HepG2 (cell line): Measurements from ENCODE around the gene RTBDN. TPM values are rescaled to one million over a fixed set of nuclear protein-coding genes. Genes with fewer than 3 reads are reported as not detected.
A peak's percentile ranks its signal among the peaks of the same experiment; 100 is the strongest.

ENCODE experiments used
- ARID2 ChIP-seq: sonication (generic); formaldehyde crosslinking; IDR thresholded peaks from 2 replicates; pipeline ENCODE4 v1.8.1; 2022; ENCODE audit warnings: mild to moderate bottlenecking, missing genetic modification reagents, borderline replicate concordance
- CHCHD3 ChIP-seq: sonication (generic); formaldehyde crosslinking; IDR thresholded peaks from 2 replicates; pipeline ENCODE4 v1.8.0; 2022; ENCODE audit warnings: mild to moderate bottlenecking, missing genetic modification reagents, moderate library complexity
- ONECUT2 ChIP-seq: sonication (generic); formaldehyde crosslinking; IDR thresholded peaks from 2 replicates; pipeline ENCODE4 v1.4.0; 2020; ENCODE audit warnings: missing genetic modification reagents
- POLR2AphosphoS5 ChIP-seq: IDR thresholded peaks from 2 replicates; pipeline ENCODE4 v1.6.1; 2012; ENCODE audit warnings: low read depth, low read length
- TCF7 ChIP-seq: sonication (generic); IDR thresholded peaks from 2 replicates; pipeline ENCODE4 v1.6.1; 2016; ENCODE audit warnings: antibody characterized with exemption, low read depth
- TP53 ChIP-seq: sonication (generic); formaldehyde crosslinking; conservative IDR thresholded peaks from 2 replicates; pipeline ENCODE4 v1.4.0; 2020; ENCODE audit warnings: missing genetic modification reagents
- ZNF12 ChIP-seq: sonication (generic); formaldehyde crosslinking; IDR thresholded peaks from 2 replicates; pipeline ENCODE4 v1.5.0; 2020; ENCODE audit warnings: missing genetic modification reagents
- ZNF253 ChIP-seq: sonication (generic); formaldehyde crosslinking; IDR thresholded peaks from 2 replicates; pipeline ENCODE4 v1.8.0; 2022; ENCODE audit warnings: mild to moderate bottlenecking, missing genetic modification reagents, borderline replicate concordance
- ZNF460 ChIP-seq: sonication (generic); formaldehyde crosslinking; IDR thresholded peaks from 2 replicates; pipeline ENCODE4 v1.5.1; 2020; ENCODE audit warnings: missing genetic modification reagents, mild to moderate bottlenecking, borderline replicate concordance
- ZNF678 ChIP-seq: sonication (generic); formaldehyde crosslinking; IDR thresholded peaks from 2 replicates; pipeline ENCODE4 v1.4.0; 2020; ENCODE audit warnings: mild to moderate bottlenecking, missing genetic modification reagents
- ZNF703 ChIP-seq: sonication (generic); formaldehyde crosslinking; IDR thresholded peaks from 2 replicates; pipeline ENCODE4 v1.5.1; 2020; ENCODE audit warnings: missing genetic modification reagents, mild to moderate bottlenecking, moderate library complexity, borderline replicate concordance
- ZNF709 ChIP-seq: sonication (generic); formaldehyde crosslinking; IDR thresholded peaks from 2 replicates; pipeline ENCODE4 v1.5.0; 2020; ENCODE audit warnings: mild to moderate bottlenecking, missing genetic modification reagents
- ZNF850 ChIP-seq: sonication (generic); formaldehyde crosslinking; conservative IDR thresholded peaks from 2 replicates; pipeline ENCODE4 v1.9.0; 2021; ENCODE audit warnings: mild to moderate bottlenecking, missing genetic modification reagents
- polyA plus RNA-seq, 8 experiments: library from polyadenylated mRNA; depleted of rRNA in 3 of 8; stranded (reverse) in 7 of 8; unstranded in 1 of 8; fragments of >200 nt; fragmentation: Illumina TruSeq in 4 of 8; extraction: Trizol in 4 of 8; gene quantifications; 2 replicates each; pipeline versions ENCODE4 v1.2.1 to v1.2.3, GENCODE V29; 2011 to 2016; ENCODE audit warnings: low read depth in 4 of 8, missing spikeins in 1 of 8, mixed read lengths in 1 of 8; ENCODE audit not compliant: insufficient read depth in 1 of 8
- total RNA-seq, 5 experiments: library from RNA; depleted of rRNA; stranded (reverse); fragments of >200 nt; fragmentation: Illumina TruSeq; extraction: Trizol; gene quantifications; 2 replicates each; pipeline ENCODE4 v1.2.3, GENCODE V29; 2016; ENCODE audit warnings: low read depth in 1 of 5
- TF ChIP-seq, protein P1 (sequence below): sonication (generic); formaldehyde crosslinking; IDR thresholded peaks from 2 replicates; pipeline ENCODE4 v1.8.0; 2022; ENCODE audit warnings: low read depth, missing genetic modification reagents
- TF ChIP-seq, protein P2 (sequence below): sonication (generic); formaldehyde crosslinking; IDR thresholded peaks from 2 replicates; pipeline ENCODE4 v1.5.1; 2020; ENCODE audit warnings: missing genetic modification reagents, mild to moderate bottlenecking, borderline replicate concordance
- TF ChIP-seq, protein P3 (sequence below): sonication (generic); formaldehyde crosslinking; IDR thresholded peaks from one replicate; pipeline ENCODE4 v1.5.1; 2020; ENCODE audit warnings: mild to moderate bottlenecking, missing genetic modification reagents; ENCODE audit errors: not compliant biosample characterization
- TF ChIP-seq, protein P4 (sequence below): sonication (generic); formaldehyde crosslinking; IDR thresholded peaks from 2 replicates; pipeline ENCODE4 v1.8.1; 2023; ENCODE audit warnings: mild to moderate bottlenecking, missing genetic modification reagents, borderline replicate concordance

Gene RTBDN
- total and polyA plus RNA-seq, 2 of the 13 experiments (the other 11 are each of a cell fraction or from before 2014, with no cell fraction given) = 0.27 to 0.48 TPM

DNA sequence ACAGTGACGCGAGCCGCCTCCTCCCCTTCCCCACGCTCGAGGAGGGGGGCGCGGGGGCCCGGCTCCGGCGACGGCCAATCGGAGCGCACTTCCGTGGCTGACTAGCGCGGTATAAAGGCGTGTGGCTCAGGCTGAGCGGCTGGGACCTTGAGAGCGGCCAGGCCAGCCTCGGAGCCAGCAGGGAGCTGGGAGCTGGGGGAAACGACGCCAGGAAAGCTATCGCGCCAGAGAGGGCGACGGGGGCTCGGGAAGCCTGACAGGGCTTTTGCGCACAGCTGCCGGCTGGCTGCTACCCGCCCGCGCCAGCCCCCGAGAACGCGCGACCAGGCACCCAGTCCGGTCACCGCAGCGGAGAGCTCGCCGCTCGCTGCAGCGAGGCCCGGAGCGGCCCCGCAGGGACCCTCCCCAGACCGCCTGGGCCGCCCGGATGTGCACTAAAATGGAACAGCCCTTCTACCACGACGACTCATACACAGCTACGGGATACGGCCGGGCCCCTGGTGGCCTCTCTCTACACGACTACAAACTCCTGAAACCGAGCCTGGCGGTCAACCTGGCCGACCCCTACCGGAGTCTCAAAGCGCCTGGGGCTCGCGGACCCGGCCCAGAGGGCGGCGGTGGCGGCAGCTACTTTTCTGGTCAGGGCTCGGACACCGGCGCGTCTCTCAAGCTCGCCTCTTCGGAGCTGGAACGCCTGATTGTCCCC is 42.9 kb downstream of the RTBDN start, which contains the start of gene JUNB (continued):
- TF ChIP-seq, protein P1, sequence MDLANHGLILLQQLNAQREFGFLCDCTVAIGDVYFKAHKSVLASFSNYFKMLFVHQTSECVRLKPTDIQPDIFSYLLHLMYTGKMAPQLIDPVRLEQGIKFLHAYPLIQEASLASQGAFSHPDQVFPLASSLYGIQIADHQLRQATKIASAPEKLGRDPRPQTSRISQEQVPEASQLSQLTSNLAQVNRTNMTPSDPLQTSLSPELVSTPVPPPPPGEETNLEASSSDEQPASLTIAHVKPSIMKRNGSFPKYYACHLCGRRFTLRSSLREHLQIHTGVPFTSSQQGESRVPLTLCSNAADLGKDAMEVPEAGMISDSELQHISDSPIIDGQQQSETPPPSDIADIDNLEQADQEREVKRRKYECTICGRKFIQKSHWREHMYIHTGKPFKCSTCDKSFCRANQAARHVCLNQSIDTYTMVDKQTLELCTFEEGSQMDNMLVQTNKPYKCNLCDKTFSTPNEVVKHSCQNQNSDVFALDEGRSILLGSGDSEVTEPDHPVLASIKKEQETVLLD (CRISPR knock-in tag) = peak; percentile 35
- TF ChIP-seq TP53 (CRISPR knock-in tag) (no peak), ONECUT2 (CRISPR knock-in tag) (no peak), ZNF460 (no peak), ZNF678 (CRISPR knock-in tag) (no peak), ARID2 (CRISPR knock-in tag) (peak; percentile 7; the same call in 1 of the 2 replicates), ZNF709 (peak; percentile 40; the same call in 1 of the 2 replicates), ZNF253 (CRISPR knock-in tag) (no peak), TCF7 (no peak), ZNF703 (CRISPR knock-in tag) (no peak; the same call in 1 of the 2 replicates), POLR2AphosphoS5 (peak; percentile 100), ZNF12 (CRISPR knock-in tag) (peak; percentile 61; the same call in 1 of the 2 replicates), ZNF850 (no peak), CHCHD3 (CRISPR knock-in tag) (no peak)
- TF ChIP-seq, protein P2, sequence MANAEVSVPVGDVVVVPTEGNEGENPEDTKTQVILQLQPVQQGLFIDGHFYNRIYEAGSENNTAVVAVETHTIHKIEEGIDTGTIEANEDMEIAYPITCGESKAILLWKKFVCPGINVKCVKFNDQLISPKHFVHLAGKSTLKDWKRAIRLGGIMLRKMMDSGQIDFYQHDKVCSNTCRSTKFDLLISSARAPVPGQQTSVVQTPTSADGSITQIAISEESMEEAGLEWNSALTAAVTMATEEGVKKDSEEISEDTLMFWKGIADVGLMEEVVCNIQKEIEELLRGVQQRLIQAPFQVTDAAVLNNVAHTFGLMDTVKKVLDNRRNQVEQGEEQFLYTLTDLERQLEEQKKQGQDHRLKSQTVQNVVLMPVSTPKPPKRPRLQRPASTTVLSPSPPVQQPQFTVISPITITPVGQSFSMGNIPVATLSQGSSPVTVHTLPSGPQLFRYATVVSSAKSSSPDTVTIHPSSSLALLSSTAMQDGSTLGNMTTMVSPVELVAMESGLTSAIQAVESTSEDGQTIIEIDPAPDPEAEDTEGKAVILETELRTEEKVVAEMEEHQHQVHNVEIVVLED = peak; percentile 88
- TF ChIP-seq, protein P3, sequence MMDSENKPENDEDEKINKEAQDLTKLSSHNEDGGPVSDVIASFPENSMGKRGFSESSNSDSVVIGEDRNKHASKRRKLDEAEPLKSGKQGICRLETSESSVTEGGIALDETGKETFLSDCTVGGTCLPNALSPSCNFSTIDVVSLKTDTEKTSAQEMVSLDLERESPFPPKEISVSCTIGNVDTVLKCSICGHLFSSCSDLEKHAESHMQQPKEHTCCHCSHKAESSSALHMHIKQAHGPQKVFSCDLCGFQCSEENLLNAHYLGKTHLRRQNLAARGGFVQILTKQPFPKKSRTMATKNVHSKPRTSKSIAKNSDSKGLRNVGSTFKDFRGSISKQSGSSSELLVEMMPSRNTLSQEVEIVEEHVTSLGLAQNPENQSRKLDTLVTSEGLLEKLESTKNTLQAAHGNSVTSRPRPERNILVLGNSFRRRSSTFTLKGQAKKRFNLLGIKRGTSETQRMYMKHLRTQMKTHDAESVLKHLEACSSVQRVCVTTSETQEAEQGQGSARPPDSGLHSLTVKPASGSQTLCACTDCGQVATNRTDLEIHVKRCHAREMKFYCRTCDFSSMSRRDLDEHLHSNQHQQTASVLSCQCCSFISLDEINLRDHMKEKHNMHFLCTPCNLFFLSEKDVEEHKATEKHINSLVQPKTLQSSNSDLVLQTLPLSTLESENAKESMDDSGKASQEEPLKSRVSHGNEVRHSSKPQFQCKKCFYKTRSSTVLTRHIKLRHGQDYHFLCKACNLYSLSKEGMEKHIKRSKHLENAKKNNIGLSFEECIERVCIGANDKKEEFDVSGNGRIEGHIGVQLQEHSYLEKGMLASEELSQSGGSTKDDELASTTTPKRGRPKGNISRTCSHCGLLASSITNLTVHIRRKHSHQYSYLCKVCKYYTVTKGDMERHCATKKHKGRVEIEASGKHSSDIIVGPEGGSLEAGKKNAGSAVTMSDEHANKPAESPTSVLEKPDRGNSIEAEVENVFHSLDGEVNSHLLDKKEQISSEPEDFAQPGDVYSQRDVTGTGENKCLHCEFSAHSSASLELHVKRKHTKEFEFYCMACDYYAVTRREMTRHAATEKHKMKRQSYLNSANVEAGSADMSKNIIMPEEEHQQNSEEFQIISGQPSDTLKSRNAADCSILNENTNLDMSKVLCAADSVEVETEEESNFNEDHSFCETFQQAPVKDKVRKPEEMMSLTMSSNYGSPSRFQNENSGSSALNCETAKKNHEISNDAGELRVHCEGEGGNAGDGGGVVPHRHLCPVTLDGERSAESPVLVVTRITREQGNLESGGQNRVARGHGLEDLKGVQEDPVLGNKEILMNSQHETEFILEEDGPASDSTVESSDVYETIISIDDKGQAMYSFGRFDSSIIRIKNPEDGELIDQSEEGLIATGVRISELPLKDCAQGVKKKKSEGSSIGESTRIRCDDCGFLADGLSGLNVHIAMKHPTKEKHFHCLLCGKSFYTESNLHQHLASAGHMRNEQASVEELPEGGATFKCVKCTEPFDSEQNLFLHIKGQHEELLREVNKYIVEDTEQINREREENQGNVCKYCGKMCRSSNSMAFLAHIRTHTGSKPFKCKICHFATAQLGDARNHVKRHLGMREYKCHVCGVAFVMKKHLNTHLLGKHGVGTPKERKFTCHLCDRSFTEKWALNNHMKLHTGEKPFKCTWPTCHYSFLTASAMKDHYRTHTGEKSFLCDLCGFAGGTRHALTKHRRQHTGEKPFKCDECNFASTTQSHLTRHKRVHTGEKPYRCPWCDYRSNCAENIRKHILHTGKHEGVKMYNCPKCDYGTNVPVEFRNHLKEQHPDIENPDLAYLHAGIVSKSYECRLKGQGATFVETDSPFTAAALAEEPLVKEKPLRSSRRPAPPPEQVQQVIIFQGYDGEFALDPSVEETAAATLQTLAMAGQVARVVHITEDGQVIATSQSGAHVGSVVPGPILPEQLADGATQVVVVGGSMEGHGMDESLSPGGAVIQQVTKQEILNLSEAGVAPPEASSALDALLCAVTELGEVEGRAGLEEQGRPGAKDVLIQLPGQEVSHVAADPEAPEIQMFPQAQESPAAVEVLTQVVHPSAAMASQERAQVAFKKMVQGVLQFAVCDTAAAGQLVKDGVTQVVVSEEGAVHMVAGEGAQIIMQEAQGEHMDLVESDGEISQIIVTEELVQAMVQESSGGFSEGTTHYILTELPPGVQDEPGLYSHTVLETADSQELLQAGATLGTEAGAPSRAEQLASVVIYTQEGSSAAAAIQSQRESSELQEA = no peak
- TF ChIP-seq, protein P4, sequence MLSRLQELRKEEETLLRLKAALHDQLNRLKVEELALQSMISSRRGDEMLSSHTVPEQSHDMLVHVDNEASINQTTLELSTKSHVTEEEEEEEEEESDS (CRISPR knock-in tag) = no peak
